ENCODE results near the gene PCDHGA4. TPM values are rescaled to one million over a fixed set of nuclear protein-coding genes. Genes with fewer than 3 reads are reported as not detected.
A peak's percentile ranks its signal among the peaks of the same experiment; 100 is the strongest.
"Not testable (repeated sequence)": the region's sequence is repeated elsewhere in the genome, so short reads cannot be mapped to it uniquely, and the experiment has no call there.

PCDHGA4 gene
- 6.8 and 6.9 TPM in 2 replicates for total RNA-seq

- DNase-seq (ENCODE audit: insufficient read length, low spot score, missing footprints): no peak
- H3K9me3 ChIP-seq (ENCODE audit: low read depth, low read length): peaks cover 10% of the 10 kb centered on the region
- H3K79me2 ChIP-seq (ENCODE audit: insufficient read depth, low read length): no peaks in the 10 kb centered on the region
- H2AFZ ChIP-seq (ENCODE audit: low read length): peak within 1 kb of the TSS; percentile 88
- H3K4me1 ChIP-seq (ENCODE audit: insufficient read depth, low read length): peaks cover 2% of the 10 kb centered on the region
- peaks cover 26% of the 10 kb centered on the region for H3K27me3 ChIP-seq (ENCODE audit: insufficient read depth, low read length)
- H3K4me3 ChIP-seq (ENCODE audit: insufficient read depth, low read length): peak within 1 kb of the TSS; percentile 69
- peak; percentile 65 for TF ChIP-seq CTCF (IDR thresholded peaks at IDR 0.05; ENCODE audit: extremely low read depth, low read depth, low read length)
- H4K20me1 ChIP-seq (ENCODE audit: insufficient read depth, low read length): no peaks in the 10 kb centered on the region
- H3K4me2 ChIP-seq (ENCODE audit: insufficient read depth, low read length): peak within 1 kb of the TSS; percentile 75
- no peaks in the 10 kb centered on the region for H3K36me3 ChIP-seq (ENCODE audit: insufficient read depth, low read length)
- H3K27ac ChIP-seq (ENCODE audit: low read depth, low read length): no peak within 1 kb of the TSS
Measured at GRCh38 chr5:141354900-141355469, at the start of gene PCDHGA4. Gene PCDHGA4, plus strand, starts transcription at chr5:141355021. Its CDS starts 87 bp downstream, at chr5:141355108.

- TF ChIP-seq CTCF (IDR thresholded peaks at IDR 0.05; ENCODE audit: extremely low read depth, low read depth, low read length): no peak
- H3K79me2 ChIP-seq (ENCODE audit: insufficient read depth, low read length): peaks cover 21% of the 10 kb centered on the region
- peaks cover 3% of the 10 kb centered on the region for H4K20me1 ChIP-seq (ENCODE audit: insufficient read depth, low read length)
- H3K4me3 ChIP-seq (ENCODE audit: insufficient read depth, low read length): no peak overlapping the region
- no peak overlapping the region for H3K27ac ChIP-seq (ENCODE audit: low read depth, low read length)
- no peaks in the 10 kb centered on the region for H3K36me3 ChIP-seq (ENCODE audit: insufficient read depth, low read length)
- H2AFZ ChIP-seq (ENCODE audit: low read length): no peak overlapping the region
- H3K4me1 ChIP-seq (ENCODE audit: insufficient read depth, low read length): no peaks in the 10 kb centered on the region
- H3K4me2 ChIP-seq (ENCODE audit: insufficient read depth, low read length): no peak overlapping the region
- H3K9me3 ChIP-seq (ENCODE audit: low read depth, low read length): peaks cover 9% of the 10 kb centered on the region
- H3K27me3 ChIP-seq (ENCODE audit: insufficient read depth, low read length): no peaks in the 10 kb centered on the region
- DNase-seq (ENCODE audit: insufficient read length, low spot score, missing footprints): no peak
Measured at GRCh38 chr5:141306630-141307029, 48.2 kb upstream of the PCDHGA4 start.

- no peak for TF ChIP-seq CTCF (IDR thresholded peaks at IDR 0.05; ENCODE audit: extremely low read depth, low read depth, low read length)
- Histone ChIP-seq H3K9me3 (ENCODE audit: low read depth, low read length) (peaks cover 18% of the 10 kb centered on the region), H2AFZ (ENCODE audit: low read length) (no peak overlapping the region), H4K20me1 (ENCODE audit: insufficient read depth, low read length) (peaks cover 15% of the 10 kb centered on the region), H3K27ac (ENCODE audit: low read depth, low read length) (no peak overlapping the region), H3K79me2 (ENCODE audit: insufficient read depth, low read length) (peaks cover 68% of the 10 kb centered on the region), H3K4me2 (ENCODE audit: insufficient read depth, low read length) (no peak overlapping the region), H3K4me3 (ENCODE audit: insufficient read depth, low read length) (no peak overlapping the region), H3K36me3 (ENCODE audit: insufficient read depth, low read length) (peaks cover 26% of the 10 kb centered on the region), H3K4me1 (ENCODE audit: insufficient read depth, low read length) (no peaks in the 10 kb centered on the region), H3K27me3 (ENCODE audit: insufficient read depth, low read length) (no peaks in the 10 kb centered on the region)
- no peak for DNase-seq (ENCODE audit: insufficient read length, low spot score, missing footprints)
Measured at GRCh38 chr5:141313711-141314110, 41.1 kb upstream of the PCDHGA4 start.

- not testable (repeated sequence) for H3K4me3 ChIP-seq (ENCODE audit: insufficient read depth, low read length); H3K4me2 ChIP-seq (ENCODE audit: insufficient read depth, low read length); H3K4me1 ChIP-seq (ENCODE audit: insufficient read depth, low read length); DNase-seq (ENCODE audit: insufficient read length, low spot score, missing footprints); H3K27me3 ChIP-seq (ENCODE audit: insufficient read depth, low read length); H2AFZ ChIP-seq (ENCODE audit: low read length); H3K27ac ChIP-seq (ENCODE audit: low read depth, low read length)
- H4K20me1 ChIP-seq (ENCODE audit: insufficient read depth, low read length): peaks cover 25% of the 10 kb centered on the region
- H3K79me2 ChIP-seq (ENCODE audit: insufficient read depth, low read length): peaks cover 69% of the 10 kb centered on the region
- peaks cover 38% of the 10 kb centered on the region for H3K36me3 ChIP-seq (ENCODE audit: insufficient read depth, low read length)
- peaks cover 26% of the 10 kb centered on the region for H3K9me3 ChIP-seq (ENCODE audit: low read depth, low read length)
Measured at GRCh38 chr5:141316963-141317362, 37.9 kb upstream of the PCDHGA4 start.

Measured in osteoblast (primary cell).